Heart right ventricle (tissue), 16 donors: ENCODE results near the gene POLR2I. TPM values are rescaled to one million over a fixed set of nuclear protein-coding genes. Genes with fewer than 3 reads are reported as not detected.
A peak's percentile ranks its signal among the peaks of the same experiment; 100 is the strongest.

ENCODE experiments used
- ATAC-seq, 8 donors: fragments of 200-7000 bp; cut with Tn5 transposase; one replicate each; pipeline ENCODE4 v1.9.1; 2020; ENCODE audit warnings: mild to moderate bottlenecking in 8 of 8, moderate library complexity in 8 of 8, moderate number of reproducible peaks in 1 of 8
- DNase-seq, 2 donors: peaks; one replicate each; pipeline ENCODE4 v3.0.0-alpha.2; 2020
- H3K27ac ChIP-seq, 10 donors: fragments of 200-600 bp; sonication (generic) in 2 of 10; one replicate each; pipeline versions ENCODE4 v1.5.0 to v1.8.0; 2020 to 2022; ENCODE audit warnings: mild to moderate bottlenecking in 3 of 10
- H3K27me3 ChIP-seq, 7 donors: fragments of 200-600 bp; one replicate each; pipeline ENCODE4 v1.8.0; 2021 to 2022; ENCODE audit warnings: mild to moderate bottlenecking in 2 of 7
- H3K36me3 ChIP-seq, 9 donors: fragments of 200-600 bp; sonication (generic) in 1 of 9; one replicate each; pipeline versions ENCODE4 v1.5.0 to v1.8.0; 2020 to 2022; ENCODE audit warnings: mild to moderate bottlenecking in 2 of 9
- H3K4me1 ChIP-seq, 9 donors: fragments of 200-600 bp; sonication (generic) in 1 of 9; one replicate each; pipeline versions ENCODE4 v1.5.0 to v1.8.0; 2020 to 2022; ENCODE audit warnings: mild to moderate bottlenecking in 4 of 9
- H3K4me3 ChIP-seq, 10 donors: fragments of 200-600 bp; sonication (generic) in 2 of 10; one replicate each; pipeline versions ENCODE4 v1.5.0 to v1.8.0; 2020 to 2022; ENCODE audit warnings: mild to moderate bottlenecking in 7 of 10, moderate library complexity in 2 of 10
- H3K9me3 ChIP-seq, 11 donors: fragments of 200-600 bp in 10 of 11; sonication (generic) in 2 of 11; one replicate each; pipeline versions ENCODE4 v1.5.0 to v1.8.0; 2013 to 2022; ENCODE audit warnings: mild to moderate bottlenecking in 2 of 11, control low read depth in 1 of 11, moderate library complexity in 1 of 11
- CTCF ChIP-seq, 9 donors: fragments of 200-600 bp; sonication (generic) in 2 of 9; IDR thresholded peaks; one replicate each; pipeline versions ENCODE4 v1.5.0 to v1.8.0; 2021 to 2022; ENCODE audit warnings: antibody characterized with exemption in 9 of 9, mild to moderate bottlenecking in 5 of 9, moderate library complexity in 1 of 9
- WGBS, 2 donors: extraction: QIAGEN DNeasy Blood & Tissue Kit; methylation state at CpG; one replicate each; pipeline ENCODE4 v1.1.7; 2013; ENCODE audit warnings: inconsistent platforms in 1 of 2; 5-methylcytosine and 5-hydroxymethylcytosine counted together
- intact Hi-C, 10 donors: fragments of 100-400 bp; cut with DNase I; formaldehyde crosslinking; loops; one replicate each; pipeline versions ENCODE4 v1.11.1 to v1.14.2; 2022
- polyA plus RNA-seq, 2 donors: library from polyadenylated mRNA; stranded (reverse); fragments of 200-250 nt; gene quantifications; one replicate each; pipeline ENCODE4 v1.2.3, GENCODE V29; 2013
- total RNA-seq, 10 donors: library from RNA; stranded (reverse); fragmentation: NEBNext Ultra II Directional in 3 of 10; extraction: Animal tissue kit (Norgen Biotek cat#: 25700) in 3 of 10; gene quantifications; one replicate each; pipeline versions ENCODE4 v1.2.1 to v1.2.4, GENCODE V29; 2021 to 2023
- donor health status: Arrhythmogenic right ventricular cardiomyopathy.
- donor health status: ischemic (EF 13 %, LVEDD 7.1; RV severe dilation, severe dysfunction).
- donor health status: healthy with polysubstance abuse.
- donor health status: DM: no; HTN: yes; CAD: no.
- donor health status: DM: no; HTN: no; CAD: no.
- donor health status: ischemic (EF 25% LVEDD 6.9; RV normal size, moderate dysfunction).
- donor health status: ischemic (EF 25% LVEDD 5.7; RV mildly dilated, moderate dysfunction).
- donor health status: healthy.
- donor health status: DM: yes; HTN: yes; CAD: no.
- donor health status: Ischemic cardiomyopathy.
- donor health status: ischemic (EF 35%, LVEDD 5.7; RV mildly dilated, moderate dysfunction).
- donor health status: nonischemic (EF 11% LVEDD 7.7; RV severe dilation, severe dysfunction).
- donor health status: DM: yes; HTN: yes; CAD: no.
- donor health status: PGD.
- donor health status: ischemic (EF 29% LVEDD 5.4; RV normal size, mild dysfunction).
- donor health status: nonischemic (EF 23%, LVEDD 6.1; RV moderate dilation, normal function).

POLR2I gene
- total and polyA plus RNA-seq, 12 donors, result 83.7 to 153 (median 111) TPM

DNA sequence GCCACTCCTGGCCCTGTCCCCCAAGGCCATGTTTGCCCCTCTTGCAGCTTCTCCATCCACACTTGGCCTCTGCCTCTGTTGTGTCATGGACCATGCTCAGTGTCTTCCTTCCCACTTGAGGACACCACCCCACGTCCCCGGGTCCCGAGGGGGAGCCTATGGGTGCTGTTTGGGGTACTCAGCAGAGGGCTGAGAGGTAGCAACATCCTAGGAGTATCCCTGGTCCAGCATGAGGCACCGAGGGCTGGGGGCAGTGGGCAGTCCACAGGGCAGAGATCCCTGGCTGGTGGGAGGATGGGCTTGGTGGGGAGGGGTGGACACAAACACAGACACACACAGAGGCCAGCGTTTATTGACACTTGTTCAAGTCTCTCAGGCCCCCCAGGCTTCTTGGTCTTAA is 35.9 kb upstream of the POLR2I start:
- DNase-seq (no peak), ATAC-seq (peak in 2 of 8 donors; percentile 0 to 15)
- no peak for TF ChIP-seq CTCF (IDR thresholded peaks at IDR 0.05)
- Histone ChIP-seq H3K27ac (peak overlapping the region; percentile 92 to 100 (median 100)), H3K27me3 (no peaks in the 10 kb centered on the region), H3K36me3 (peaks cover 4 to 57% (median 48%) of the 10 kb centered on the region in 9 donors), H3K4me3 (peak overlapping the region in 9 of 10 donors; percentile 58 to 94 (median 78)), H3K9me3 (no peaks in the 10 kb centered on the region), H3K4me1 (peaks cover 9 to 49% (median 27%) of the 10 kb centered on the region in 9 donors)
- whole genome bisulfite sequencing, 2 donors, result 44 to 60% methylated on average over 5 of the region's 5 CpGs
- intact Hi-C loops, result no loop called here

- H3K4me3 ChIP-seq, result no peak overlapping the region
- H3K27me3 ChIP-seq, result no peaks in the 10 kb centered on the region
- intact Hi-C loops, result no loop called here
- 54 to 63% methylated on average over 13 of the region's 13 CpGs for WGBS, 2 donors
- peaks cover 5 to 65% (median 56%) of the 10 kb centered on the region in 9 donors for H3K36me3 ChIP-seq
- no peaks in the 10 kb centered on the region for H3K9me3 ChIP-seq
- no peak for TF ChIP-seq CTCF (IDR thresholded peaks at IDR 0.05)
- H3K27ac ChIP-seq, result peak overlapping the region in 7 of 10 donors; percentile 15 to 100 (median 98)
- ATAC-seq, result peak in 2 of 8 donors; percentile 1 to 4
- H3K4me1 ChIP-seq, result peaks cover 9 to 46% (median 27%) of the 10 kb centered on the region in 9 donors
- DNase-seq, result peak in 1 of 2 donors; percentile 37
Observed at GRCh38 chr19:36149673-36150406, 35.2 kb upstream of the POLR2I start.

GRCh38 chr19:36144624-36145023 is 29.9 kb upstream of the POLR2I start:
- H3K4me1 ChIP-seq, result peaks cover 0 to 24% (median 15%) of the 10 kb centered on the region in 9 donors

DNA sequence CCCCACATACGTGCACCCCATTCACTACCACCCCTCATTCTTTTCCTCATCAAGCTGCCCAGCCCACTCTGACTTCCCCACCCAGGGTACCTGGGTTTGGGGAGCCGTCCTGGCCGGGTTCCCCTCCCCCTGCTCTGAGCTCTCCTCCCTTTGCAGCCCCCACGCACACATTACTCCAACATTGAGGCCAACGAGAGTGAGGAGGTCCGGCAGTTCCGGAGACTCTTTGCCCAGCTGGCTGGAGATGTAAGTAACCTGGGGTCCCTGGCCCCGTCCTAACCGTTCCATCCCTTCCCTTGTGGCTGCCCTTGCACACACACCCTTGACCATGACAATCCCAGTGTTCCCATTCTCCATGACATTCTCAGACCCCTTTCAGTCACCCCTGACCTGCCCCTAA is 27.8 kb upstream of the POLR2I start:
- intact Hi-C loops, result no loop called here
- ATAC-seq (no peak), DNase-seq (no peak)
- Histone ChIP-seq H3K4me1 (peaks cover 0 to 18% (median 15%) of the 10 kb centered on the region in 9 donors), H3K27me3 (no peaks in the 10 kb centered on the region), H3K9me3 (no peaks in the 10 kb centered on the region), H3K27ac (no peak overlapping the region), H3K36me3 (peaks cover 6 to 61% (median 53%) of the 10 kb centered on the region in 9 donors), H3K4me3 (no peak overlapping the region)
- TF ChIP-seq CTCF (IDR thresholded peaks at IDR 0.05), result no peak
- 87 to 92% methylated on average over 9 of the region's 9 CpGs for WGBS, 2 donors

More at GRCh38 chr19:36144624-36145023, 29.9 kb upstream of the POLR2I start:
- ATAC-seq, result no peak
- peaks cover 6 to 82% (median 73%) of the 10 kb centered on the region in 9 donors for H3K36me3 ChIP-seq
- H3K4me3 ChIP-seq, result no peak overlapping the region
- intact Hi-C loops, result no loop called here
- DNase-seq, result no peak
- no peak for TF ChIP-seq CTCF (IDR thresholded peaks at IDR 0.05)
- H3K9me3 ChIP-seq, result no peaks in the 10 kb centered on the region
- 98% methylated on average over 6 of the region's 6 CpGs for WGBS, 2 donors
- no peaks in the 10 kb centered on the region for H3K27me3 ChIP-seq
- no peak overlapping the region for H3K27ac ChIP-seq
